ENCODE results near the gene ARMC12.

DNA sequence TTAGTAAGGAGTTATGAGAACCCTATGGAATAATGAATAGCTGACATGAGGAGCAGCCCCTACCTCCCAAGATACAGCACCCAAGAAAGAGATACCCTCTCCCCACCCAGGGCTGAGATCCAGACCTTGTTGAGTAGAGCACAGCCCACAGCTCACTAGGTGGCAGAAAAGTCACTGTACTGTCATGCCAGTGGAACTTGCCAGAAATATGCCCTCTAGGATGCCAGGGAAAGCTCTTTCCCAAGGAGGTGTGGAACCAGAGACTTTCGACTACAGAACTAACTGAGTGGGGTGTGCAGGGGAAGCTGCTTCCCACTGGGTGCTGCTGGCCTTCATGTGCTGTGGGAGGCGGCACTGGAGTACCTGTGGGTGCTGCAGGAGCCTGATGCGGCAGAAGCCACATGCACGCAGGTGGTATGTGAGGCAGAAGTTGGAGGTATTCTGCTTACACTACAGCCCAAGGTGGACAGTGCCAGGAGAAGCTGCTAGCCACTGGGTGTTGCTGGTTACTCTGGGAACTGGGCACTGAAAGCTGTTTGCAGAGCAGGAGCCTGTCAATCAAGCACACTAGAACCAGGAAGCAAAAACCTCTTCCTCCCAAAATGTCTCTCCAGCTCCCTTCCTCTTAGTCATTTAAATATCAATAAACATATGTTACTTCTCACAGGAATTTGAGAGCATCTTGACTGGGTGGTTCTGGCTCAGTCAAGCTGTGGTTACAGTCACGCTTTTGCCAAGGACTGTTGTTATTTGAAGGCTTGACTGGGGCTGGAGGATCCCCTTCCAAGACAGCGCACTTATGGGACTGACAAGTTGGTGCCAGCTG lies 17.8 kb downstream of the ARMC12 start:
- TF ChIP-seq, protein P1, sequence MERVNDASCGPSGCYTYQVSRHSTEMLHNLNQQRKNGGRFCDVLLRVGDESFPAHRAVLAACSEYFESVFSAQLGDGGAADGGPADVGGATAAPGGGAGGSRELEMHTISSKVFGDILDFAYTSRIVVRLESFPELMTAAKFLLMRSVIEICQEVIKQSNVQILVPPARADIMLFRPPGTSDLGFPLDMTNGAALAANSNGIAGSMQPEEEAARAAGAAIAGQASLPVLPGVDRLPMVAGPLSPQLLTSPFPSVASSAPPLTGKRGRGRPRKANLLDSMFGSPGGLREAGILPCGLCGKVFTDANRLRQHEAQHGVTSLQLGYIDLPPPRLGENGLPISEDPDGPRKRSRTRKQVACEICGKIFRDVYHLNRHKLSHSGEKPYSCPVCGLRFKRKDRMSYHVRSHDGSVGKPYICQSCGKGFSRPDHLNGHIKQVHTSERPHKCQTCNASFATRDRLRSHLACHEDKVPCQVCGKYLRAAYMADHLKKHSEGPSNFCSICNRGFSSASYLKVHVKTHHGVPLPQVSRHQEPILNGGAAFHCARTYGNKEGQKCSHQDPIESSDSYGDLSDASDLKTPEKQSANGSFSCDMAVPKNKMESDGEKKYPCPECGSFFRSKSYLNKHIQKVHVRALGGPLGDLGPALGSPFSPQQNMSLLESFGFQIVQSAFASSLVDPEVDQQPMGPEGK (CRISPR knock-in tag; IDR thresholded peaks at IDR 0.05; ENCODE audit: borderline replicate concordance), result no peak
- no peak for TF ChIP-seq ISL1 (CRISPR knock-in tag; IDR thresholded peaks at IDR 0.05)
- no peak for TF ChIP-seq GLIS3 (CRISPR knock-in tag; IDR thresholded peaks at IDR 0.05)
- TF ChIP-seq ZNF70 (CRISPR knock-in tag; IDR thresholded peaks at IDR 0.05), result no peak
- no peak for TF ChIP-seq BACH2 (CRISPR knock-in tag; IDR thresholded peaks at IDR 0.05; ENCODE audit: borderline replicate concordance)
- no peak for TF ChIP-seq ZNF8 (CRISPR knock-in tag; IDR thresholded peaks at IDR 0.05)
- TF ChIP-seq ZFP3 (CRISPR knock-in tag; IDR thresholded peaks at IDR 0.05), result no peak
- no peak for TF ChIP-seq TSHZ2 (CRISPR knock-in tag; IDR thresholded peaks at IDR 0.05)
